A673 (cell line): Measurements from ENCODE around the gene EPHA6. TPM values are rescaled to one million over a fixed set of nuclear protein-coding genes. Genes with fewer than 3 reads are reported as not detected.

Source experiments
- BruUV-seq: library from RNA; stranded (reverse); fragments of 400-500 nt; replicated peaks from 2 replicates; lab custom pipeline; 2021; lab: Mats Ljungman, UMichigan
- CTCF ChIA-PET: fragments of 300-600 bp; sonication (Branson Sonifier 250); formaldehyde crosslinking; loops from one replicate; lab custom pipeline; 2022; ENCODE audit warnings: antibody characterized with exemption; lab: Charles Lee
- POLR2A ChIA-PET: fragments of 300-600 bp; sonication (Branson Sonifier 250); formaldehyde crosslinking; loops from one replicate; lab custom pipeline; 2022; ENCODE audit warnings: antibody characterized with exemption; ENCODE audit not compliant: low non-redundant PET; lab: Charles Lee
- DNase-seq: peaks from one replicate; pipeline ENCODE4 v3.0.0-alpha.2; 2015; ENCODE audit warnings: low spot score
- H3K27ac ChIP-seq: fragments of 200-600 bp; sonication (generic); 2 replicates; pipeline ENCODE4 v1.5.1; 2016; ENCODE audit warnings: mixed run types, low read depth, mild to moderate bottlenecking, mixed read lengths, antibody characterized with exemption, low read length; ENCODE audit not compliant: poor library complexity, severe bottlenecking
- H3K27me3 ChIP-seq: fragments of 200-600 bp; sonication (generic); replicated peaks from 2 replicates; pipeline ENCODE4 v1.6.1; 2017; ENCODE audit warnings: mixed run types, low read depth, mild to moderate bottlenecking, mixed read lengths, antibody characterized with exemption, low read length; ENCODE audit not compliant: insufficient read depth, poor library complexity
- H3K36me3 ChIP-seq: fragments of 200-600 bp; sonication (generic); 2 replicates; pipeline ENCODE4 v1.6.1; 2016; ENCODE audit warnings: mixed run types, mild to moderate bottlenecking, mixed read lengths, antibody characterized with exemption, low read length; ENCODE audit not compliant: insufficient read depth, poor library complexity, severe bottlenecking
- H3K4me1 ChIP-seq: fragments of 200-600 bp; sonication (generic); 2 replicates; pipeline ENCODE4 v1.6.1; 2017; ENCODE audit warnings: mixed run types, mild to moderate bottlenecking, mixed read lengths, antibody characterized with exemption, low read length; ENCODE audit not compliant: insufficient read depth, poor library complexity, severe bottlenecking
- H3K4me3 ChIP-seq: fragments of 200-600 bp; sonication (generic); 2 replicates; pipeline ENCODE4 v1.5.1; 2016; ENCODE audit warnings: low read depth, mixed run types, mild to moderate bottlenecking, mixed read lengths, low read length; ENCODE audit not compliant: poor library complexity, severe bottlenecking
- H3K9me3 ChIP-seq: fragments of 200-600 bp; sonication (generic); 2 replicates; pipeline ENCODE4 v1.6.1; 2016; ENCODE audit warnings: mixed run types, low read depth, mild to moderate bottlenecking, mixed read lengths, antibody characterized with exemption, low read length; ENCODE audit not compliant: poor library complexity, severe bottlenecking
- CTCF ChIP-seq: fragments of 300-800, 200-600 bp; sonication (generic); conservative IDR thresholded peaks from 2 replicates; pipeline ENCODE4 v1.5.1; 2017; ENCODE audit warnings: low read depth, mild to moderate bottlenecking, antibody characterized with exemption, low read length, moderate library complexity, mixed read lengths
- EZH2 ChIP-seq: fragments of 200-600 bp; sonication (generic); IDR thresholded peaks from 2 replicates; pipeline ENCODE4 v1.6.1; 2017; ENCODE audit warnings: borderline replicate concordance, low read depth, mild to moderate bottlenecking, mixed read lengths, antibody characterized with exemption, low read length; ENCODE audit not compliant: poor library complexity, severe bottlenecking
- intact Hi-C: fragments of 100-400 bp; cut with micrococcal nuclease; formaldehyde crosslinking; loops from one replicate; pipeline ENCODE4 v1.10.0; 2022; ENCODE audit not compliant: unreplicated experiment
- total RNA-seq: library from RNA; stranded (reverse); gene quantifications from 2 replicates; pipeline ENCODE4 v1.2.3, GENCODE V29; 2021

The EPHA6 gene
- total RNA-seq, 1 experiment from 2014 or later, result not detected

GRCh38 chr3:97711654-97712053 is 897.3 kb downstream of the EPHA6 start:
- Histone ChIP-seq H3K9me3 (no peaks in the 10 kb centered on the region), H3K36me3 (no peaks in the 10 kb centered on the region), H3K4me1 (no peaks in the 10 kb centered on the region), H3K27ac (no peak overlapping the region), H3K4me3 (no peak overlapping the region), H3K27me3 (no peaks in the 10 kb centered on the region)
- ChIA-PET POLR2A (no interaction called here), CTCF (no interaction called here)
- intact Hi-C loops, result loop anchor here (10.0 kb wide), 2 partner anchors 313 to 847 kb away; no protein-coding TSS in a partner anchor
- TF ChIP-seq EZH2 (no peak), CTCF (no peak)
- DNase-seq, result no peak
- no TSS peak for BruUV-seq

GRCh38 chr3:97712919-97713318 is 898.5 kb downstream of the EPHA6 start:
- TF ChIP-seq EZH2 (no peak), CTCF (no peak)
- H3K4me3 ChIP-seq, result no peak overlapping the region
- POLR2A ChIA-PET, result no interaction called here
- intact Hi-C loops, result loop anchor here (10.0 kb wide), 2 partner anchors 312 to 848 kb away; no protein-coding TSS in a partner anchor
- H3K9me3 ChIP-seq, result no peaks in the 10 kb centered on the region
- no peaks in the 10 kb centered on the region for H3K36me3 ChIP-seq
- H3K4me1 ChIP-seq, result no peaks in the 10 kb centered on the region
- no peak for DNase-seq
- no TSS peak for BruUV-seq
- CTCF ChIA-PET, result no interaction called here
- H3K27ac ChIP-seq, result no peak overlapping the region
- H3K27me3 ChIP-seq, result no peaks in the 10 kb centered on the region

GRCh38 chr3:97713634-97714033 is 899.2 kb downstream of the EPHA6 start:
- TF ChIP-seq EZH2, result no peak
- TF ChIP-seq CTCF, result no peak
- Histone ChIP-seq H3K4me3 (no peak overlapping the region), H3K36me3 (no peaks in the 10 kb centered on the region), H3K9me3 (no peaks in the 10 kb centered on the region), H3K27ac (no peak overlapping the region), H3K4me1 (no peaks in the 10 kb centered on the region), H3K27me3 (no peaks in the 10 kb centered on the region)
- DNase-seq, result no peak
- ChIA-PET CTCF (no interaction called here), POLR2A (no interaction called here)
- intact Hi-C loops, result loop anchor here (10.0 kb wide), 2 partner anchors 311 to 849 kb away; no protein-coding TSS in a partner anchor
- BruUV-seq, result no TSS peak
